ENCODE measurements around the gene PAX8.

Gene PAX8

DNA sequence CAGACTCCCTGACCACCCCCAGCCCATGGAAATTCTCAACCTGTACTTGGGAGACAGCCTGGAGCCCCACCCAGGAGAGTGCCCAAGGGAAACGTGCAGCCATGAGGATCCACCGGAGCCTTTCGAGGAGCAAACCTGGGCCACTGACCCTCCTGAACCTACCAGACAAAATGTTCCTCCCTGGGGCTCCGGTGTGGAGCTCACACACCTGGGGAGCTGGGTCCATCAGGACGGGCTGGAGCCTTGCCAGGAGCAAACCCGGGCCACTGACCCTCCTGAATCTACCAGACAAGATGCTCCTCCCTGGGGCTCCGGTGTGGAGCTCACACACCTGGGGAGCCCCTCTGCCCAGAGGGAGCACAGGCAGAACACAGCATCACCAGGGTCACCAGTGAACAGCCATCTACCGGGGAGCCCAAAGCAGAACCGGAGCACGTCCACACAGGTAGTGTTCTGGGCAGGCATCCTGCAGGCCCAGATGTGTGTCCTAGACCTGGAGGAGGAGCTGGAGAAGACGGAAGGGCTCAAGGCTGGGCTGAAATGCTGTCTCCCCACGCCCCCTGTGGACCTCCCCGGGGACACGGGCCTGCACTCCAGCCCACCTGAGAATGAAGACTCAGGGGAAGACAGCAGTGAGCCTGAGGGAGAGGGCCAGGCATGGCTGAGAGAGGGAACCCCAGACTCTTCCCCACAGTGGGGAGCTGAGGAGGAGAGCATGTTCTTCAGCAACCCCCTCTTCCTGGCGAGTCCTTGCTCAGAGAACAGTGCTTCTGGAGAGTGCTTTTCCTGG lies 96.1 kb downstream of the PAX8 start:
- no peak for DNase-seq (ENCODE audit: low read depth in 1 of 2, low spot score in 1 of 2)
- H3K4me3 ChIP-seq (replicated peaks; ENCODE audit: insufficient read depth, low read length) = no peak overlapping the region

DNA sequence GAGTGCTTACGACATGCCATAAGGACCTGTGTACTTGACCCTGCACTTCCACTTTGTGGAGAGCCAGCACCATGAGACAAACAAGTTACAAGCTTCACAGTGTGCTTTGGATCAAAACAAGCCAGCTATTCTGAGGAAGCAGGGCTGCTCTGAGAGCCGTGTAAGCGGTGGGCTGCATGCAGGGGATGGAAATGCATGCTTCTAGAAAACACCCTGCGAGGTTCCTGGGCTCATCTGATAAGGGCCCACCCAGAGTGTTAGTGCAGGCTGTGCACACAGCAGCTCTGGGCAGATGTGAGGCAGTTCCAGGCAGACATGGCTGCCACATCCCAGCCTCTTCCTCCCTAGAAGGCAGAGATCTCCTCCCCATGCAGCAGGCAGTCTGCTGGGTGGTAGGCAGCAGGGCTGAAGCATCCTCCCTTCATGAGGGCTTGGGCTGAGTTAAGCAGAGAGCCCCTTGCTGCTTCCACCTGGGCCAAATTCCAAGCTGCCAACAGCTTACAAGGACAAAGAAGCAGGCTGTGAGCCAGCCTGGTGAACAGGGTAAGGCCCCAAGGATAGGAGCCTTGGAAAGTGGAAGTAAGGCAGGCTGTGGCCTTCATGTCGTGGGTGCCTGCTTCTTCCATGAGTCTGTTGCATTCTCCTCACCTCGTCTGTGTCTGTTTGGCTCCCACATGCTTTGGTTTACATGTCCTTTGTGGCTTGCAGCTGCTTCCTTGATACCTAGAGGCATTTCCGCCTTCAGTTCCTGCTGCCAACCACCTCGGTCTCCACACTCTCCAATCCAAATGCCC lies 97.3 kb downstream of the PAX8 start:
- no peaks in the 10 kb centered on the region for H3K27me3 ChIP-seq (ENCODE audit: insufficient read depth, poor library complexity, severe bottlenecking)
- H3K4me3 ChIP-seq (replicated peaks; ENCODE audit: insufficient read depth, low read length) = no peak overlapping the region
- peak in 1 of 2 experiments; percentile 69 for DNase-seq (ENCODE audit: low read depth in 1 of 2, low spot score in 1 of 2)
- H3K27ac ChIP-seq (replicated peaks) = peak overlapping the region; percentile 42
- no peak for TF ChIP-seq GABPA (IDR thresholded peaks at IDR 0.05; ENCODE audit: low read depth)
- TF ChIP-seq SPI1 (IDR thresholded peaks at IDR 0.05; ENCODE audit: borderline replicate concordance, low read depth) = peak; percentile 75

More for the DNA sequence above, 96.1 kb downstream of the PAX8 start:
- TF ChIP-seq, protein P1, sequence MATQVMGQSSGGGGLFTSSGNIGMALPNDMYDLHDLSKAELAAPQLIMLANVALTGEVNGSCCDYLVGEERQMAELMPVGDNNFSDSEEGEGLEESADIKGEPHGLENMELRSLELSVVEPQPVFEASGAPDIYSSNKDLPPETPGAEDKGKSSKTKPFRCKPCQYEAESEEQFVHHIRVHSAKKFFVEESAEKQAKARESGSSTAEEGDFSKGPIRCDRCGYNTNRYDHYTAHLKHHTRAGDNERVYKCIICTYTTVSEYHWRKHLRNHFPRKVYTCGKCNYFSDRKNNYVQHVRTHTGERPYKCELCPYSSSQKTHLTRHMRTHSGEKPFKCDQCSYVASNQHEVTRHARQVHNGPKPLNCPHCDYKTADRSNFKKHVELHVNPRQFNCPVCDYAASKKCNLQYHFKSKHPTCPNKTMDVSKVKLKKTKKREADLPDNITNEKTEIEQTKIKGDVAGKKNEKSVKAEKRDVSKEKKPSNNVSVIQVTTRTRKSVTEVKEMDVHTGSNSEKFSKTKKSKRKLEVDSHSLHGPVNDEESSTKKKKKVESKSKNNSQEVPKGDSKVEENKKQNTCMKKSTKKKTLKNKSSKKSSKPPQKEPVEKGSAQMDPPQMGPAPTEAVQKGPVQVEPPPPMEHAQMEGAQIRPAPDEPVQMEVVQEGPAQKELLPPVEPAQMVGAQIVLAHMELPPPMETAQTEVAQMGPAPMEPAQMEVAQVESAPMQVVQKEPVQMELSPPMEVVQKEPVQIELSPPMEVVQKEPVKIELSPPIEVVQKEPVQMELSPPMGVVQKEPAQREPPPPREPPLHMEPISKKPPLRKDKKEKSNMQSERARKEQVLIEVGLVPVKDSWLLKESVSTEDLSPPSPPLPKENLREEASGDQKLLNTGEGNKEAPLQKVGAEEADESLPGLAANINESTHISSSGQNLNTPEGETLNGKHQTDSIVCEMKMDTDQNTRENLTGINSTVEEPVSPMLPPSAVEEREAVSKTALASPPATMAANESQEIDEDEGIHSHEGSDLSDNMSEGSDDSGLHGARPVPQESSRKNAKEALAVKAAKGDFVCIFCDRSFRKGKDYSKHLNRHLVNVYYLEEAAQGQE (IDR thresholded peaks at IDR 0.05; ENCODE audit: insufficient replicate concordance, low read depth) = no peak
- TF ChIP-seq SPI1 (IDR thresholded peaks at IDR 0.05; ENCODE audit: borderline replicate concordance, low read depth) (no peak), POLR2AphosphoS5 (IDR thresholded peaks at IDR 0.05; ENCODE audit: low read depth) (no peak), GABPA (IDR thresholded peaks at IDR 0.05; ENCODE audit: low read depth) (no peak)
- TF ChIP-seq, protein P2, sequence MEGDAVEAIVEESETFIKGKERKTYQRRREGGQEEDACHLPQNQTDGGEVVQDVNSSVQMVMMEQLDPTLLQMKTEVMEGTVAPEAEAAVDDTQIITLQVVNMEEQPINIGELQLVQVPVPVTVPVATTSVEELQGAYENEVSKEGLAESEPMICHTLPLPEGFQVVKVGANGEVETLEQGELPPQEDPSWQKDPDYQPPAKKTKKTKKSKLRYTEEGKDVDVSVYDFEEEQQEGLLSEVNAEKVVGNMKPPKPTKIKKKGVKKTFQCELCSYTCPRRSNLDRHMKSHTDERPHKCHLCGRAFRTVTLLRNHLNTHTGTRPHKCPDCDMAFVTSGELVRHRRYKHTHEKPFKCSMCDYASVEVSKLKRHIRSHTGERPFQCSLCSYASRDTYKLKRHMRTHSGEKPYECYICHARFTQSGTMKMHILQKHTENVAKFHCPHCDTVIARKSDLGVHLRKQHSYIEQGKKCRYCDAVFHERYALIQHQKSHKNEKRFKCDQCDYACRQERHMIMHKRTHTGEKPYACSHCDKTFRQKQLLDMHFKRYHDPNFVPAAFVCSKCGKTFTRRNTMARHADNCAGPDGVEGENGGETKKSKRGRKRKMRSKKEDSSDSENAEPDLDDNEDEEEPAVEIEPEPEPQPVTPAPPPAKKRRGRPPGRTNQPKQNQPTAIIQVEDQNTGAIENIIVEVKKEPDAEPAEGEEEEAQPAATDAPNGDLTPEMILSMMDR (IDR thresholded peaks at IDR 0.05; ENCODE audit: insufficient read depth, low read length) = no peak
- Histone ChIP-seq H3K27ac (replicated peaks) (no peak overlapping the region), H3K27me3 (ENCODE audit: insufficient read depth, poor library complexity, severe bottlenecking) (no peaks in the 10 kb centered on the region)

DNA sequence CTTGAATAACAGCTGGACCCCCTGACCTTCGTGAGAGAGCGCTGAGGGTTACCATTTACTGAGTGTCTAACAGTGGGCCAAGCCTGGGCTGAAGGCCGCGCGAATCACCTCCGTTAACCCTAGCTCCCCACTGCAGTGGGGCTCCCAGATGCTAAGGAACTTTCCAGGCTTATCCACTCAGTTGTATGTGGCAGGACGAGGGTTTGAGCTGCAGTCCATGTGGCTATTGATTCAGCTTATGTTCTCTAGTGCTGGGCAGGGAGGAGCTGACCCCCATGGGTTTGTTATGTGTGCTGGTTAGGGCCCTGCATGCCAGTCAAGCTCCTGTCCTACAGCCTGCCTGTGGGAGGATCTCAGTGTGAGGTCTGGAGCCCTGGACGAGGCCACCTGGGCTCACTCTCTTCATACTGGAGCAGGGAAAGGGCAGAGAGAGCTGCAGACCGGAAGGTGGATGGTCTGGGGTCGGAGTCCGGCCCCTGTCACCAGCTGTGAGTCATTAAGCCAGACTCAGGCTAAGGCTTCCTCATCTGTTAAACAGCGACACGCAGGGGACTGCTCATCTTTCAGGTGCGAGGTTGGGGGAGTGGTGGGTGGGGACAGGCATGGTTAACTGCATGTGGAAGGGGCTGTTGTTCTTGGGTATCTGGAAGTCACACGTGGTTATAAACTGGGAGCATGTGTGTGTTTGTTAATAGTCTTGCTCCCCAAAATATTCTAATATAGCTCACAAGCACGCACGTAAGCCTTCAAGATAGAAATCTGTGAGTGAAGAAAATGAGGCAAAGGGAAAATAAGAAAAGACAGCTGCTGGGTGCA lies 98.4 kb downstream of the PAX8 start:
- H3K4me3 ChIP-seq (replicated peaks; ENCODE audit: insufficient read depth, low read length) = no peak overlapping the region
- H3K27me3 ChIP-seq (ENCODE audit: insufficient read depth, poor library complexity, severe bottlenecking) = no peaks in the 10 kb centered on the region
- TF ChIP-seq GABPA (IDR thresholded peaks at IDR 0.05; ENCODE audit: low read depth) (no peak), SPI1 (IDR thresholded peaks at IDR 0.05; ENCODE audit: borderline replicate concordance, low read depth) (no peak)
- TF ChIP-seq, protein P1 (IDR thresholded peaks at IDR 0.05; ENCODE audit: insufficient replicate concordance, low read depth) = no peak
- TF ChIP-seq, protein P2 (IDR thresholded peaks at IDR 0.05; ENCODE audit: insufficient read depth, low read length) = no peak
- H3K27ac ChIP-seq (replicated peaks) = no peak overlapping the region; the same call in 1 of the 2 replicates
- DNase-seq (ENCODE audit: low read depth in 1 of 2, low spot score in 1 of 2) = peak in 1 of 2 experiments; percentile 60
